Keratinocyte (primary cell): ENCODE data around the gene ATF5. TPM values are rescaled to one million over a fixed set of nuclear protein-coding genes. Genes with fewer than 3 reads are reported as not detected.

ENCODE experiments used
- DNase-seq: peaks from one replicate; pipeline ENCODE4 v3.0.0-alpha.2; 2011; ENCODE audit warnings: low read depth, missing footprints, low spot score
- FAIRE-seq: peaks from 2 replicates; lab custom pipeline; 2011; peaks lifted over from hg19 to GRCh38; lab: Jason Lieb, UNC
- H2AFZ ChIP-seq: 2 replicates; pipeline ENCODE4 v1.6.0; 2012; ENCODE audit warnings: low read length, control low read depth, inconsistent platforms; ENCODE audit not compliant: control insufficient read depth
- H3K27ac ChIP-seq: 2 replicates; pipeline ENCODE4 v1.5.1; 2011; ENCODE audit warnings: low read length; ENCODE audit not compliant: control insufficient read depth, insufficient read depth
- H3K27me3 ChIP-seq: 3 replicates; pipeline ENCODE4 v1.6.0; 2011; ENCODE audit warnings: low read length; ENCODE audit not compliant: control insufficient read depth, insufficient read depth; ENCODE audit errors: extremely low read depth
- H3K36me3 ChIP-seq, 2 experiments: 2 replicates in 1 of 2; 3 replicates in 1 of 2; pipeline ENCODE4 v1.5.1; 2011; ENCODE audit warnings: low read length in 2 of 2, mild to moderate bottlenecking in 1 of 2; ENCODE audit not compliant: control insufficient read depth in 2 of 2, insufficient read depth in 2 of 2; ENCODE audit errors: extremely low read depth in 1 of 2
- H3K4me1 ChIP-seq: 3 replicates; pipeline ENCODE4 v1.5.1; 2011; ENCODE audit warnings: low read length; ENCODE audit not compliant: control insufficient read depth, insufficient read depth; ENCODE audit errors: extremely low read depth
- H3K4me2 ChIP-seq: 3 replicates; pipeline ENCODE4 v1.6.0; 2011; ENCODE audit warnings: low read depth, low read length; ENCODE audit not compliant: control insufficient read depth, insufficient read depth; ENCODE audit errors: extremely low read depth
- H3K4me3 ChIP-seq, 3 experiments: fragments of 200-600 bp in 1 of 3; sonication (generic) in 1 of 3; 2 replicates in 2 of 3; 3 replicates in 1 of 3; pipeline ENCODE4 v1.5.1; 2011 to 2016; ENCODE audit warnings: low read length in 3 of 3, mild to moderate bottlenecking in 3 of 3, control low read depth in 2 of 3, inconsistent platforms in 1 of 3, low read depth in 1 of 3, mixed read lengths in 1 of 3, mixed run types in 1 of 3, moderate library complexity in 1 of 3; ENCODE audit not compliant: control insufficient read depth in 2 of 3, insufficient read depth in 2 of 3; ENCODE audit errors: extremely low read depth in 1 of 3
- H3K79me2 ChIP-seq: 2 replicates; pipeline ENCODE4 v1.6.0; 2012; ENCODE audit warnings: low read length; ENCODE audit not compliant: control insufficient read depth, insufficient read depth
- H3K9ac ChIP-seq: 3 replicates; pipeline ENCODE4 v1.6.0; 2011; ENCODE audit warnings: low read length; ENCODE audit not compliant: control insufficient read depth, insufficient read depth; ENCODE audit errors: extremely low read depth
- H3K9me1 ChIP-seq: 3 replicates; pipeline ENCODE4 v1.6.0; 2011; ENCODE audit warnings: low read length; ENCODE audit not compliant: control insufficient read depth, insufficient read depth; ENCODE audit errors: extremely low read depth
- H3K9me3 ChIP-seq: 2 replicates; pipeline ENCODE4 v1.5.1; 2012; ENCODE audit warnings: low read depth, low read length; ENCODE audit not compliant: control insufficient read depth
- H4K20me1 ChIP-seq: 3 replicates; pipeline ENCODE4 v1.6.0; 2011; ENCODE audit warnings: low read length; ENCODE audit not compliant: control insufficient read depth, insufficient read depth; ENCODE audit errors: extremely low read depth
- EZH2 ChIP-seq: IDR thresholded peaks from one replicate; pipeline ENCODE4 v1.6.1; 2012; ENCODE audit warnings: inconsistent platforms, mild to moderate bottlenecking, low read length, moderate library complexity
- dilution Hi-C: fragments of 300-500 bp; cut with MboI; formaldehyde crosslinking; loops from one replicate; pipeline ENCODE4 v1.7.0; 2020; ENCODE audit warnings: low sequenced_read_pairs; ENCODE audit not compliant: extremely low pct_ligation_motif_present
- polyA plus RNA-seq, 5 experiments: library from polyadenylated mRNA; depleted of rRNA in 3 of 5; stranded (reverse) in 3 of 5; stranded (forward) in 1 of 5; unstranded in 1 of 5; fragments of >200 nt; gene quantifications; 1 replicate in 1 of 5; 2 replicates in 3 of 5; 3 replicates in 1 of 5; pipeline versions ENCODE4 v1.2.1 to v1.2.3, GENCODE V29; 2011 to 2012; ENCODE audit warnings: missing spikeins in 2 of 5, low read depth in 1 of 5, low replicate concordance in 1 of 5
- TF ChIP-seq, protein P1 (sequence below), 3 experiments: IDR thresholded peaks in 1 of 3; conservative IDR thresholded peaks in 1 of 3; optimal IDR thresholded peaks in 1 of 3; 2 replicates in 2 of 3; 3 replicates in 1 of 3; pipeline versions ENCODE3 to v1.5.1; 2011; ENCODE audit warnings: low read length in 3 of 3, mild to moderate bottlenecking in 3 of 3, moderate library complexity in 2 of 3, control low read depth in 1 of 3, inconsistent platforms in 1 of 3; ENCODE audit not compliant: insufficient read depth in 2 of 3; ENCODE audit errors: extremely low read depth in 1 of 3

ATF5 gene
- polyA plus RNA-seq, 1 donor (not counting 4 experiments of a cell fraction or from before 2014, with no cell fraction given) = 6.0 TPM

DNA sequence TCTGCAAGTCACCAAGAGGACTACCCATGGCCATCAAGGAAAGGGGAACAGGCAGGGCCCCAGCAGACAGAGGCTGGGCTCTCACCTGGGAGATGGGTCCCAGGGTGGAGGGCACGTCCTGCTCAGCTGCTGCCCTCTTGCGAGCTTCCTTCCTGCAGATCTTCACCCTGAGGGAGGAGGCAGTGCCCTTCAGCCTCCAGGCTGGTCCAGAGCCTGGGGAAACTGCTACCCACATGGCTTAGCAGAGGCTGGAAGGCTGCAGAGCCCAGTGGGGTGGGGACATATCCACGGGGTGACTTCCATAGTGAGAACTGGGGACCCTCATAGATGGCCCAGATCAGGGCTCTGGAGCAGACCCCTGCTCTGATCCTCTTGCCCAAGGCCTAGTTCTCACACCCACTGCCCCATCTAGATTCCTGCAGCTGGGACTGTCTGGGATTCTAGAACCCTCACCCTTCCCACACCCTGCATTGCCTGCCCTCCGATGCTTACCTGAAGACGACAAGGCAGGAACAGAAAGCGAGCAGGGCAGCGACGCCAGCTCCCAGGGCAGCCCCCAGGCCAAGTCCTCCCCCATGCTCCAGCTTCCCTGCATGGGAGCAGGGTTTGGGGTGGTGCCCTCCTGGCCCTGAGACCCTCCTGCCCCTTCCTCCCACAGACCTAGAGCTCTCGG is 22.9 kb downstream of the ATF5 start:
- Histone ChIP-seq H3K9me1 (no peaks in the 10 kb centered on the region), H4K20me1 (no peaks in the 10 kb centered on the region), H2AFZ (no peak overlapping the region), H3K27ac (no peak overlapping the region), H3K4me1 (no peaks in the 10 kb centered on the region), H3K9ac (no peak overlapping the region), H3K79me2 (no peaks in the 10 kb centered on the region), H3K36me3 (no peaks in the 10 kb centered on the region), H3K4me2 (no peak overlapping the region), H3K4me3 (no peak overlapping the region), H3K27me3 (peaks cover 9% of the 10 kb centered on the region), H3K9me3 (no peaks in the 10 kb centered on the region)
- no peak for DNase-seq
- dilution Hi-C loops = no loop called here
- TF ChIP-seq, protein P1, sequence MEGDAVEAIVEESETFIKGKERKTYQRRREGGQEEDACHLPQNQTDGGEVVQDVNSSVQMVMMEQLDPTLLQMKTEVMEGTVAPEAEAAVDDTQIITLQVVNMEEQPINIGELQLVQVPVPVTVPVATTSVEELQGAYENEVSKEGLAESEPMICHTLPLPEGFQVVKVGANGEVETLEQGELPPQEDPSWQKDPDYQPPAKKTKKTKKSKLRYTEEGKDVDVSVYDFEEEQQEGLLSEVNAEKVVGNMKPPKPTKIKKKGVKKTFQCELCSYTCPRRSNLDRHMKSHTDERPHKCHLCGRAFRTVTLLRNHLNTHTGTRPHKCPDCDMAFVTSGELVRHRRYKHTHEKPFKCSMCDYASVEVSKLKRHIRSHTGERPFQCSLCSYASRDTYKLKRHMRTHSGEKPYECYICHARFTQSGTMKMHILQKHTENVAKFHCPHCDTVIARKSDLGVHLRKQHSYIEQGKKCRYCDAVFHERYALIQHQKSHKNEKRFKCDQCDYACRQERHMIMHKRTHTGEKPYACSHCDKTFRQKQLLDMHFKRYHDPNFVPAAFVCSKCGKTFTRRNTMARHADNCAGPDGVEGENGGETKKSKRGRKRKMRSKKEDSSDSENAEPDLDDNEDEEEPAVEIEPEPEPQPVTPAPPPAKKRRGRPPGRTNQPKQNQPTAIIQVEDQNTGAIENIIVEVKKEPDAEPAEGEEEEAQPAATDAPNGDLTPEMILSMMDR (optimal IDR thresholded peaks at IDR 0.05 in 1 of 3, IDR thresholded peaks at IDR 0.05 in 1 of 3, conservative IDR thresholded peaks at IDR 0.05 in 1 of 3; ENCODE audit: extremely low read depth in 1 of 3, insufficient read depth in 2 of 3, low read length in 3 of 3) = no peak
- TF ChIP-seq EZH2 = no peak
- no peak for FAIRE-seq

DNA sequence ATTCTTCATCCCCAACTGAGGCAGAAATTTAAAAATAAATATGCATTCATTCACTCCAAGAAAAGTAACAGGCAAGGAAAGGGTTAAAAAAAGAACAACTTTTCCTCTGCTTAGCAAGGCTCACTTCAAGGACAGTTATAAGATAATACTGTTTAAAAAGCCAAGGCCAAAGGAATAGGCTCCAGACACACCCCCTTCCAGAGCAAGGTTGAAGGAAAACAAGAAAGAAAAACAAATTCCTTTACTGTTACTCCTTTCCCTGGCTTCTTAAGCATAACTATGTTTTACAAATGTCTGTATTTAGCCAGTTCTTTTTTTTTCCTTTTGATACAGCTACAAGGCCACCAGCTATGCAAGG is 23.5 kb downstream of the ATF5 start:
- FAIRE-seq = no peak
- TF ChIP-seq EZH2 = no peak
- TF ChIP-seq, protein P1 (optimal IDR thresholded peaks at IDR 0.05 in 1 of 3, IDR thresholded peaks at IDR 0.05 in 1 of 3, conservative IDR thresholded peaks at IDR 0.05 in 1 of 3; ENCODE audit: extremely low read depth in 1 of 3, insufficient read depth in 2 of 3, low read length in 3 of 3) = no peak

More for the DNA sequence above, 23.5 kb downstream of the ATF5 start:
- H3K9me1 ChIP-seq = no peaks in the 10 kb centered on the region
- no peaks in the 10 kb centered on the region for H3K79me2 ChIP-seq
- H3K27ac ChIP-seq = no peak overlapping the region
- H3K4me1 ChIP-seq = no peaks in the 10 kb centered on the region
- dilution Hi-C loops = no loop called here
- peaks cover 9% of the 10 kb centered on the region for H3K27me3 ChIP-seq
- no peak overlapping the region for H3K9ac ChIP-seq
- H3K4me2 ChIP-seq = no peak overlapping the region
- no peak overlapping the region for H2AFZ ChIP-seq
- H3K9me3 ChIP-seq = no peaks in the 10 kb centered on the region
- DNase-seq = no peak
- no peaks in the 10 kb centered on the region for H3K36me3 ChIP-seq
- H4K20me1 ChIP-seq = no peaks in the 10 kb centered on the region
- H3K4me3 ChIP-seq = no peak overlapping the region
